ENCODE results near the gene NDUFAF2.
"Not testable (repeated sequence)": the region's sequence is repeated elsewhere in the genome, so short reads cannot be mapped to it uniquely, and the experiment has no call there.

NDUFAF2 gene

DNA sequence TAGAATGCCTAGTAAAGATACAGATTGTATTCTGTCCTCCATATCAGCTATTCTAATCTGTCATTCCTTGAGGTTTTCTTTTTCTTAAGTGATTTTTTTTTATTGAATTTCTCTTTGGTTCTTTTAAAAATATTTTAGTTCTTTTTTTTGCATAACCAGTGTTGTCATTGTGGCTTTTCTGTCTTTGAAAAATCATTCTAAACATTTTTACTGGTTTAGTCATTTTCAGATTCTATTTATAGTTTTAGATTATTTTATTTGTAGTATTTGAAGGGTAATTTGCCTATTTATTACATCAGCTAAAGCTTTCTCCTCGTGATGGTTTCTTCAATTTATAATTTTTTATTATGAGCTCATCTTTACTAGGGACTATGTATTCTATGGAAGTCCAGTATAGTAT is 78.1 kb downstream of the NDUFAF2 start:
- DNase-seq (ENCODE audit: low spot score) = no peak
- TF ChIP-seq, protein P1, sequence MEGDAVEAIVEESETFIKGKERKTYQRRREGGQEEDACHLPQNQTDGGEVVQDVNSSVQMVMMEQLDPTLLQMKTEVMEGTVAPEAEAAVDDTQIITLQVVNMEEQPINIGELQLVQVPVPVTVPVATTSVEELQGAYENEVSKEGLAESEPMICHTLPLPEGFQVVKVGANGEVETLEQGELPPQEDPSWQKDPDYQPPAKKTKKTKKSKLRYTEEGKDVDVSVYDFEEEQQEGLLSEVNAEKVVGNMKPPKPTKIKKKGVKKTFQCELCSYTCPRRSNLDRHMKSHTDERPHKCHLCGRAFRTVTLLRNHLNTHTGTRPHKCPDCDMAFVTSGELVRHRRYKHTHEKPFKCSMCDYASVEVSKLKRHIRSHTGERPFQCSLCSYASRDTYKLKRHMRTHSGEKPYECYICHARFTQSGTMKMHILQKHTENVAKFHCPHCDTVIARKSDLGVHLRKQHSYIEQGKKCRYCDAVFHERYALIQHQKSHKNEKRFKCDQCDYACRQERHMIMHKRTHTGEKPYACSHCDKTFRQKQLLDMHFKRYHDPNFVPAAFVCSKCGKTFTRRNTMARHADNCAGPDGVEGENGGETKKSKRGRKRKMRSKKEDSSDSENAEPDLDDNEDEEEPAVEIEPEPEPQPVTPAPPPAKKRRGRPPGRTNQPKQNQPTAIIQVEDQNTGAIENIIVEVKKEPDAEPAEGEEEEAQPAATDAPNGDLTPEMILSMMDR (IDR thresholded peaks at IDR 0.05; ENCODE audit: extremely low read depth, missing control alignments) = no peak

DNA sequence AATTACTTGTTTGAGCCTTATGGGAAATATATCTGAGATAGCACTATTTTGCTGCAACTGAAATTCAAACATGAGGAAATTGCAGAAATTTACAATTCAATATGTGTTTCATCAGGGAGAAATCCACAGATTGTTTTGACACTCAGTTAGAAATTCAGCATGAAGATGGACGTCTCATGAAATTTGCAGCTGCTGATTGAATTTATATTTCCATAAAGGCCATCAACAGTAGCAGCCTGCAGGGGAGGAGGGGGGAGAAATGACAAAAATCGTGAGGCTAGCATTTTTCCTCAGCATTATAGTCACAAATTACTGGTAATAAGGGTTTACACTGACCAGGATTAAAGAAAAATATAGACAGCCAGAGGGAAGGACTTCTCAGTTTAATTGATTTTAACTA is 81.0 kb downstream of the NDUFAF2 start:
- TF ChIP-seq, protein P1 (IDR thresholded peaks at IDR 0.05; ENCODE audit: extremely low read depth, missing control alignments) = no peak
- DNase-seq (ENCODE audit: low spot score) = no peak

DNA sequence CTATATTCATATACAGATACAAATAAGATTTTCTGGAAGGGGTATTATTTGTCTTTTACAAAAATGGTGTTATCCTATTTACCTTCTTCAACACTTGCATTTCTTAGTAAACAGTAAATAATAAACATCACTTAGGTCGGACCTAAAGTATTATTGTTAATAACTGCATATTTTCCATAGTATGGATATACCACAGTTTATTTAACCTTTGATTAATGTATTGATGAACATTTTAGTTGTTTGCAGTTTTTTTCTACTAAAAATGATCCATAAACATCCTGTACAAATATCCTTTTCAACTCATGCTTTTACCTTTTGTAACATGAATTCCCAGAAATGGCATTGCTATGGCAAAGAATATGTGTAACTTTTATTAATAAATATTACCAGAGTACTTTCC is 83.4 kb downstream of the NDUFAF2 start:
- TF ChIP-seq, protein P1 (IDR thresholded peaks at IDR 0.05; ENCODE audit: extremely low read depth, missing control alignments) = no peak
- DNase-seq (ENCODE audit: low spot score) = no peak

DNA sequence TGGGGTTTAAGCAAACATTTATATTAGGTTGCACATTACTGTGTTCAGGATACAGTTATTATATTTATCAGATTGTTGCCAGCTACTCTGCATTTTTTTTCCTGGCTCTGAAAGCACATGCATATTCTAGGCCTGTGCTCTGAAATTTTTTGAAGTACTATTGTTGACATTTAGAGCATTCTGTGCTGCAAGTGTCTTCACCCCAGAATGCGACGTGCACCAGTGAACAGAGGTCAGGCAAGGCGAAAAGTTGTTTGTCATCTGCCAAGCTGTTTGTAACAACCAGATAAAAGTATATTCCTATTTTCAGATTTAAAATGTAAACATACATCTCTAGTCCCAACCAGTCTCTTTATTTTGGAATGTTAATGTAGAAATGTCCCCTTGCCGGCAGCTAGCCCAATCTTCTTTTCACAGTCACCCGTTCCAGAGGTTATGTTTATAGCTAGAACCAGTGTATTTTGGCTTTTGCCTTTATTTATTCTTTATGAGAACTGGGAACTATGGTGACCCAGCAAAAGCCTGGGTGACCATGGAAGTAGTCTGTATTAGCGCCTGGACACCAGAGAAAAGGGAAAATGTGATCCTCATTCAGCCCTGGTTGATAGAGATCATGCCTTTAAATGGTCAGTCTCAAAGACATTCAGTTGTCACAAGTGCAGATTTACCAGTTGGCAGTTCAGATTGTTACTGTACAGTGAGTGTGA is 84.6 kb downstream of the NDUFAF2 start:
- DNase-seq (ENCODE audit: low spot score) = no peak
- TF ChIP-seq, protein P1 (IDR thresholded peaks at IDR 0.05; ENCODE audit: extremely low read depth, missing control alignments) = no peak

DNA sequence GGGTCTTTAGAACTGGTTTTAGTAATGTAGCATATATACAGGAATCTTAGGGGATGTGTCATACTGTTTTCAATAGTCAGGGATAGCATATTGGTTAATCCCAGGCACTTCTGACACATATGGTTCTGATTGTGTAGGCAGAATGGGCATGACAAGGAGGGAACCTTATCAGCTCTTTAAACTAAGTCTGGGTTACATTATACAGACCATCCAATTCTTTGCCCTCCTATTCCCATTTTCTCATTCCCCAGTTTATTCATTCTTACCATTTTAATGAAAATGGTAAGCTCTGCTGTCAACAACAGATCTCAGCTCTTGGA is 85.1 kb downstream of the NDUFAF2 start:
- DNase-seq (ENCODE audit: low spot score) = no peak
- TF ChIP-seq, protein P1 (IDR thresholded peaks at IDR 0.05; ENCODE audit: extremely low read depth, missing control alignments) = no peak

DNA sequence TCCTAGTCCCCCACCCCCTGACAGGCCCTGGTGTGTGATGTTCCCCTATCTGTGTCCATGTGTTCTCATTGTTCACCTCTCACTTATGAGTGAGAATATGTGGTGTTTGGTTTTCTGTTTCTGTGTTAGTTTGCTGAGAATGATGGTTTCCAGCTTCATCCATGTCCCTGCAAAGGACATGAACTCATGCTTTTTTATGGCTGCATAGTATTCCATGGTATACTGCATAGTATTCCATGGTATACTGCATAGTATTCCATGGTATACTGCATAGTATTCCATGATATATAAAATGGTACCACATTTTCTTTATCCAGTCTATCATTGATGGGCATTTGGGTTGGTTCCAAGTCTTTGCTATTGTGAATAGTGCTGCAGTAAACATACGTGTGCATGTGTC is 86.3 kb downstream of the NDUFAF2 start:
- not testable (repeated sequence) for DNase-seq (ENCODE audit: low spot score)

DNA sequence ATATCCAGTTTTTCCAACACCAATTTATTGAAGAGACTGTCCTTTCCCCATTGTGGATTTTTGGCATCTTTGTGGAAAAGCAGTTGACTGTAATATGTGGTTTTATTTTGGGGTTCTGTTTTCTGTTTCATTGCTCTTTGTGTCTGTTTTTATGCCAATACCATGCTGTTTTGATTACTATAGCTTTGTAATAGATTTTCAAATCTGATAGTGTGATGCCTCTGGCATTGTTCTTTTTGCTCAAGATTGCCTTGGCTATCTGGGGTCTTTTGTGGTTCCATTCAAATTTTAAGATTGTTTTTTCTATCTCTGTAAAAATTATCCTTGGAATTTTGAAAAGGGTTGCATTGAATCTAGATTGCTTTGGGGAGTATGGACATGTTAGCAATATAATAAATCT is 99.5 kb downstream of the NDUFAF2 start:
- no peak for DNase-seq (ENCODE audit: low spot score)
- TF ChIP-seq, protein P1 (IDR thresholded peaks at IDR 0.05; ENCODE audit: extremely low read depth, missing control alignments) = no peak

DNA sequence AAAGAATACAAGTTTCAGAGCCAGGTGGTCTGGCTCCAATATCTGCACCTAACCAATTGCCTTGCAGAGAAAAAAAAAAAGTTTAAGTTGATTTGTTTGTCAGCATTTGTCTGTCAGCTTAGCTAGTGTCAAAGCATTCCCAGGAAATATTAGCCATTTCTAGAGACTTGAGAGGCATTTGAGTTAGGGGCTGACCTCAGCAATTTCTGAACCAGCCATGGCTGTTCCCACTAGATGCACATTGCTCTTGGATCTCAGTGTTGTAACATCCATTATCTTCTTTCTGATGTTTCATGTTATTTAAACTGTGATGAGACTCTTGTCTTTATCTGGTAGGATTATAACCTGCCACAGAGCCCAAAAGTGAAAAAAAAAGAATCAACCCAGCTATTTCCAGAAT is 102.3 kb downstream of the NDUFAF2 start:
- DNase-seq (ENCODE audit: low spot score) = no peak
- TF ChIP-seq, protein P1 (IDR thresholded peaks at IDR 0.05; ENCODE audit: extremely low read depth, missing control alignments) = no peak
